DND-41 (cell line): ENCODE data around the gene TAF1A.

Experiments
- EZH2 ChIP-seq: IDR thresholded peaks from 3 replicates; pipeline ENCODE4 v1.6.1; 2012; ENCODE audit warnings: borderline replicate concordance, low read depth, mild to moderate bottlenecking, moderate library complexity, low read length, inconsistent platforms; ENCODE audit not compliant: severe bottlenecking
- TF ChIP-seq, protein P1 (sequence below): IDR thresholded peaks from 2 replicates; pipeline ENCODE4 v1.5.1; 2012; ENCODE audit warnings: borderline replicate concordance, low read length, moderate library complexity, mild to moderate bottlenecking; ENCODE audit not compliant: poor library complexity, severe bottlenecking; ENCODE audit errors: extremely low read depth

DNA sequence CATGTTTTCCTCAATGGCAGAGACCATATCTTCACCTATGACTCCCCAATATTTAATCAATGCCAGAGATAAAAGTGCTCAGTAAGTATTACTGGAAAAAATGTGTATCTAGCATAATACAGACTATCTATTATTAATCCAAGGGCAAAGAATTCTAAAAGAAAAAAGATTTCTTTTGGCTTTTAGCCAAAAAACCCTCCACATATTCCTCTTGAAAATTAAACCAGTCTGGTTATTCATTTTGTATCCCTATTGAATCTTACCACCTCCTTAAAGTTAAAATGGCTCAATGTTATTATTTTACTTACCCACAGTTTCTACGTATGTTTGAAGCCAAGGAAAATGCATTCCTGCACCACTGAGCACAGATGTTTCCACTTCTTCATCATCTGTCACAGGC is 1.6 kb downstream of the TAF1A start:
- TF ChIP-seq, protein P1, sequence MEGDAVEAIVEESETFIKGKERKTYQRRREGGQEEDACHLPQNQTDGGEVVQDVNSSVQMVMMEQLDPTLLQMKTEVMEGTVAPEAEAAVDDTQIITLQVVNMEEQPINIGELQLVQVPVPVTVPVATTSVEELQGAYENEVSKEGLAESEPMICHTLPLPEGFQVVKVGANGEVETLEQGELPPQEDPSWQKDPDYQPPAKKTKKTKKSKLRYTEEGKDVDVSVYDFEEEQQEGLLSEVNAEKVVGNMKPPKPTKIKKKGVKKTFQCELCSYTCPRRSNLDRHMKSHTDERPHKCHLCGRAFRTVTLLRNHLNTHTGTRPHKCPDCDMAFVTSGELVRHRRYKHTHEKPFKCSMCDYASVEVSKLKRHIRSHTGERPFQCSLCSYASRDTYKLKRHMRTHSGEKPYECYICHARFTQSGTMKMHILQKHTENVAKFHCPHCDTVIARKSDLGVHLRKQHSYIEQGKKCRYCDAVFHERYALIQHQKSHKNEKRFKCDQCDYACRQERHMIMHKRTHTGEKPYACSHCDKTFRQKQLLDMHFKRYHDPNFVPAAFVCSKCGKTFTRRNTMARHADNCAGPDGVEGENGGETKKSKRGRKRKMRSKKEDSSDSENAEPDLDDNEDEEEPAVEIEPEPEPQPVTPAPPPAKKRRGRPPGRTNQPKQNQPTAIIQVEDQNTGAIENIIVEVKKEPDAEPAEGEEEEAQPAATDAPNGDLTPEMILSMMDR: no peak
- no peak for TF ChIP-seq EZH2
